ENCODE results near the gene ROBO3. TPM values are rescaled to one million over a fixed set of nuclear protein-coding genes. Genes with fewer than 3 reads are reported as not detected.

Gene ROBO3
- total and polyA plus RNA-seq, 2 donors (not counting 3 experiments of a cell fraction or from before 2014, with no cell fraction given): 27.1 to 65.4 TPM

DNA sequence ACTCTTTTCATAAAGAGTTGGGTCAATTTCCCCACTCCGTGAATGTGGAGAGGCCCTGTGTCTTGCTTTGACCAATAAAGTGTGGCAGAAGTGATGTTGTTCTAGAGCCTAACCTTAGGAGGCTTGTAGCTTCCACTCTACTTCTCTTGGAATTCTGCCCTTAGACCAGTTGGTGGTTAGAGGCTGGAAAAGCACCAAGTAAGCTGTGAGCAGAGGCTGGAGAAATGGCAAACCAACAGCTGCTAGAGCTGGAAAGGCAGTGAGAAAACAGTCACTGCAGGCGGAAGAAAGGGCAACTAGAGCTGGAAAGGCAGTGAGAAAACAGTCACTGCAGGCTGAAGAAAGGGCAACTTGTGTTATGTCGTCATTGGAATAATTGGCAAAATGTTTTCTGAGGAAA lies 35.2 kb upstream of the ROBO3 start:
- Histone ChIP-seq H3K36me3 (ENCODE audit: control insufficient read depth in 2 of 2, extremely low read depth in 1 of 2, insufficient read depth in 2 of 2, low read length in 2 of 2) (no peaks in the 10 kb centered on the region), H2AFZ (ENCODE audit: low read depth, low read length) (no peak overlapping the region), H3K9me1 (replicated peaks; ENCODE audit: control insufficient read depth, extremely low read depth, insufficient read depth, low read length) (no peaks in the 10 kb centered on the region), H3K27me3 (ENCODE audit: control insufficient read depth in 2 of 2, insufficient read depth in 2 of 2, low read length in 2 of 2) (peaks cover 0 to 5% of the 10 kb centered on the region in 2 experiments), H3K4me3 (replicated peaks in 1 of 3; ENCODE audit: insufficient read depth in 1 of 3, low read depth in 1 of 3, low read length in 3 of 3) (no peak overlapping the region), H3K79me2 (ENCODE audit: control insufficient read depth, insufficient read depth, low read length) (no peaks in the 10 kb centered on the region), H3K4me1 (ENCODE audit: control insufficient read depth, extremely low read depth, insufficient read depth, low read length) (no peaks in the 10 kb centered on the region), H3K9ac (replicated peaks; ENCODE audit: extremely low read depth, insufficient read depth, low read length) (no peak overlapping the region), H3K4me2 (ENCODE audit: insufficient read depth, low read length) (no peak overlapping the region), H4K20me1 (replicated peaks; ENCODE audit: control insufficient read depth, extremely low read depth, insufficient read depth, low read length) (no peaks in the 10 kb centered on the region), H3K27ac (ENCODE audit: insufficient read depth, low read depth, low read length) (no peak overlapping the region), H3K9me3 (replicated peaks; ENCODE audit: control insufficient read depth, insufficient read depth, low read length) (no peaks in the 10 kb centered on the region)
- POLR2A ChIA-PET: no interaction called here
- BruUV-seq (replicated peaks): no TSS peak
- no peak for TF ChIP-seq FOS (IDR thresholded peaks at IDR 0.05; ENCODE audit: borderline replicate concordance, insufficient read depth, low read length)
- TF ChIP-seq MYC (IDR thresholded peaks at IDR 0.05; ENCODE audit: low read depth, low read length): no peak
- TF ChIP-seq, protein P1, sequence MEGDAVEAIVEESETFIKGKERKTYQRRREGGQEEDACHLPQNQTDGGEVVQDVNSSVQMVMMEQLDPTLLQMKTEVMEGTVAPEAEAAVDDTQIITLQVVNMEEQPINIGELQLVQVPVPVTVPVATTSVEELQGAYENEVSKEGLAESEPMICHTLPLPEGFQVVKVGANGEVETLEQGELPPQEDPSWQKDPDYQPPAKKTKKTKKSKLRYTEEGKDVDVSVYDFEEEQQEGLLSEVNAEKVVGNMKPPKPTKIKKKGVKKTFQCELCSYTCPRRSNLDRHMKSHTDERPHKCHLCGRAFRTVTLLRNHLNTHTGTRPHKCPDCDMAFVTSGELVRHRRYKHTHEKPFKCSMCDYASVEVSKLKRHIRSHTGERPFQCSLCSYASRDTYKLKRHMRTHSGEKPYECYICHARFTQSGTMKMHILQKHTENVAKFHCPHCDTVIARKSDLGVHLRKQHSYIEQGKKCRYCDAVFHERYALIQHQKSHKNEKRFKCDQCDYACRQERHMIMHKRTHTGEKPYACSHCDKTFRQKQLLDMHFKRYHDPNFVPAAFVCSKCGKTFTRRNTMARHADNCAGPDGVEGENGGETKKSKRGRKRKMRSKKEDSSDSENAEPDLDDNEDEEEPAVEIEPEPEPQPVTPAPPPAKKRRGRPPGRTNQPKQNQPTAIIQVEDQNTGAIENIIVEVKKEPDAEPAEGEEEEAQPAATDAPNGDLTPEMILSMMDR (IDR thresholded peaks at IDR 0.05; ENCODE audit: extremely low read depth in 1 of 2, insufficient read depth in 1 of 2, low read depth in 1 of 2, low read length in 2 of 2): no peak
- TF ChIP-seq JUN (IDR thresholded peaks at IDR 0.05; ENCODE audit: borderline replicate concordance, insufficient read depth, insufficient read length, low read depth): no peak
- no peak for TF ChIP-seq POLR2A (IDR thresholded peaks at IDR 0.05; ENCODE audit: low read depth, low read length)
- no peak for TF ChIP-seq EZH2 (IDR thresholded peaks at IDR 0.05; ENCODE audit: borderline replicate concordance, low read depth, low read length, severe bottlenecking)
- TF ChIP-seq GATA2 (IDR thresholded peaks at IDR 0.05; ENCODE audit: insufficient read depth, insufficient read length, low read depth, low read length): no peak
- no peak for TF ChIP-seq POLR2AphosphoS5 (IDR thresholded peaks at IDR 0.05; ENCODE audit: insufficient read depth, low read depth, low read length)
- TF ChIP-seq, protein P2, sequence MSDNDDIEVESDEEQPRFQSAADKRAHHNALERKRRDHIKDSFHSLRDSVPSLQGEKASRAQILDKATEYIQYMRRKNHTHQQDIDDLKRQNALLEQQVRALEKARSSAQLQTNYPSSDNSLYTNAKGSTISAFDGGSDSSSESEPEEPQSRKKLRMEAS (IDR thresholded peaks at IDR 0.05; ENCODE audit: insufficient read depth, insufficient read length): no peak
- no peak for DNase-seq (ENCODE audit: low read depth, low spot score)
- dilution Hi-C loops (cut with MboI; ENCODE audit: extremely low pct_ligation_motif_present, low sequenced_read_pairs): loop anchor here (10.0 kb wide), 1 partner anchor 165 kb away; no protein-coding TSS in a partner anchor
- CTCF ChIA-PET: interaction anchor here (0.7 to 2.4 kb wide), 5 partner anchors 36 to 185 kb away, joined by 3 to 9 read pairs (median 3); partner anchors contain the start of gene ROBO3
- no peak for FAIRE-seq
- intact Hi-C loops (cut with micrococcal nuclease): no loop called here
